Panc1 (cell line): ENCODE results near the gene ENPP7. TPM values are rescaled to one million over a fixed set of nuclear protein-coding genes. Genes with fewer than 3 reads are reported as not detected.

Experiments used
- ATAC-seq: fragments of 200-7000 bp; cut with Tn5 transposase; 2 replicates; pipeline ENCODE4 v1.9.1; 2020; ENCODE audit warnings: mild to moderate bottlenecking, moderate library complexity
- BruUV-seq: library from RNA; stranded (reverse); fragments of 400-500 nt; replicated peaks from 2 replicates; lab custom pipeline; 2021; lab: Mats Ljungman, UMichigan
- CTCF ChIA-PET: fragments of 300-600 bp; sonication (Branson Sonifier 250); formaldehyde crosslinking; loops from one replicate; lab custom pipeline; 2022; ENCODE audit warnings: antibody characterized with exemption; lab: Charles Lee
- POLR2A ChIA-PET: fragments of 300-600 bp; sonication (Branson Sonifier 250); formaldehyde crosslinking; loops from one replicate; lab custom pipeline; 2022; ENCODE audit warnings: antibody characterized with exemption; lab: Charles Lee
- DNase-seq: peaks from one replicate; pipeline ENCODE4 v3.0.0-alpha.2; 2010; ENCODE audit warnings: low read depth, low spot score
- H3K27ac ChIP-seq: 2 replicates; pipeline ENCODE4 v1.5.1; 2011; ENCODE audit warnings: mild to moderate bottlenecking, low read length, inconsistent platforms
- H3K27me3 ChIP-seq: fragments of 200-500 bp; sonication (Bioruptor generic); 2 replicates; pipeline ENCODE4 v1.6.0; 2014; ENCODE audit warnings: low read length, inconsistent platforms; ENCODE audit not compliant: control insufficient read depth, insufficient read depth
- H3K36me3 ChIP-seq: fragments of 200-500 bp; sonication (Bioruptor generic); 2 replicates; pipeline ENCODE4 v1.5.1; 2014; ENCODE audit warnings: inconsistent platforms, mild to moderate bottlenecking, low read length, moderate library complexity; ENCODE audit not compliant: control insufficient read depth, insufficient read depth
- H3K4me1 ChIP-seq: 2 replicates; pipeline ENCODE4 v1.5.1; 2011; ENCODE audit warnings: inconsistent platforms, mild to moderate bottlenecking, low read length, moderate library complexity; ENCODE audit not compliant: control insufficient read depth, insufficient read depth
- H3K4me3 ChIP-seq, 2 experiments: 2 replicates each; pipeline ENCODE4 v1.5.1; 2011 to 2012; ENCODE audit warnings: low read depth in 2 of 2, low read length in 2 of 2, mild to moderate bottlenecking in 2 of 2, inconsistent platforms in 1 of 2, moderate library complexity in 1 of 2
- H3K9me3 ChIP-seq: fragments of 200-500 bp; sonication (Bioruptor generic); 2 replicates; pipeline ENCODE4 v1.5.1; 2014; ENCODE audit warnings: low read depth, mild to moderate bottlenecking, inconsistent platforms, low read length, moderate library complexity; ENCODE audit not compliant: control insufficient read depth, insufficient read depth
- CTCF ChIP-seq: fragments of 450-650 bp; IDR thresholded peaks from 2 replicates; pipeline ENCODE4 v1.5.1; 2017; ENCODE audit warnings: mild to moderate bottlenecking
- POLR2AphosphoS5 ChIP-seq: IDR thresholded peaks from 2 replicates; pipeline ENCODE4 v1.6.1; 2012; ENCODE audit warnings: mild to moderate bottlenecking, low read depth, low read length, moderate library complexity
- SIN3A ChIP-seq: IDR thresholded peaks from 2 replicates; pipeline ENCODE4 v1.6.1; 2012; ENCODE audit warnings: low read depth, mild to moderate bottlenecking, low read length, moderate library complexity, borderline replicate concordance; ENCODE audit not compliant: insufficient read depth
- TCF7L2 ChIP-seq: IDR thresholded peaks from 2 replicates; pipeline ENCODE4 v1.6.1; 2011; ENCODE audit warnings: mild to moderate bottlenecking, low read depth, low read length, inconsistent platforms
- in situ Hi-C: cut with HindIII; loops from 2 replicates; pipeline ENCODE4 v1.10.0; 2016; ENCODE audit warnings: low sequenced_read_pairs, low pct_unique_long_range_greater_than_20kb
- intact Hi-C: fragments of 100-400 bp; cut with micrococcal nuclease; formaldehyde crosslinking; loops from one replicate; pipeline ENCODE4 v1.10.0; 2022; ENCODE audit not compliant: unreplicated experiment
- total RNA-seq: library from RNA; stranded (reverse); gene quantifications from one replicate; pipeline ENCODE4 v1.2.1, GENCODE V29; 2021; ENCODE audit not compliant: unreplicated experiment
- TF ChIP-seq, protein P1 (sequence below), 2 experiments: IDR thresholded peaks; 2 replicates each; pipeline ENCODE4 v1.6.1; 2011 to 2012; ENCODE audit warnings: low read depth in 2 of 2, control low read depth in 1 of 2, low read length in 1 of 2, mild to moderate bottlenecking in 1 of 2, moderate library complexity in 1 of 2; ENCODE audit not compliant: insufficient read depth in 1 of 2

Gene ENPP7
- total RNA-seq, 1 experiment from 2014 or later = not detected

- CTCF ChIA-PET = interaction anchor here (0.7 kb wide), 1 partner anchor 59 kb away, joined by 3 read pairs; no protein-coding TSS in a partner anchor
- ATAC-seq = no peak
Observed at GRCh38 chr17:79750650-79751545, 20.2 kb downstream of the ENPP7 start.

DNA sequence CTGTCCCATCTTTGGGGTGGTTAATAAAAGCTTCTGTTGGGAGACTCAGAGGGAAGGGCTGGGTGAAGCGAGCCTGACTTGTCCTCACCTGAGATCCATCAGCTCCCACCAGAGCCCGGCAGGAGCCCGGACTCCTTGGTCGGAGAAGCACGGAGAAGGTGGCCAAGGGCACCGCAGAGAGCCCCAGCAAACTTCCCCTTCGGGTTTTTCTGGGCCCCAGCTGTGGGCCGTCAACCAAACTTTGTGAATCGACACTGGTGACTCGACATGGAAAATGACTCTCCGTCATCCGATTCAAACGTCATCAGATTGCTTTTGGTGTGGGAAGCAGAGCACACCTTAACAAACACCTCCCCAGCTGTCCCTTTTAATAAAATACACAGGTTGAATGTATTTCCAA lies 21.4 kb downstream of the ENPP7 start:
- TF ChIP-seq, protein P1, sequence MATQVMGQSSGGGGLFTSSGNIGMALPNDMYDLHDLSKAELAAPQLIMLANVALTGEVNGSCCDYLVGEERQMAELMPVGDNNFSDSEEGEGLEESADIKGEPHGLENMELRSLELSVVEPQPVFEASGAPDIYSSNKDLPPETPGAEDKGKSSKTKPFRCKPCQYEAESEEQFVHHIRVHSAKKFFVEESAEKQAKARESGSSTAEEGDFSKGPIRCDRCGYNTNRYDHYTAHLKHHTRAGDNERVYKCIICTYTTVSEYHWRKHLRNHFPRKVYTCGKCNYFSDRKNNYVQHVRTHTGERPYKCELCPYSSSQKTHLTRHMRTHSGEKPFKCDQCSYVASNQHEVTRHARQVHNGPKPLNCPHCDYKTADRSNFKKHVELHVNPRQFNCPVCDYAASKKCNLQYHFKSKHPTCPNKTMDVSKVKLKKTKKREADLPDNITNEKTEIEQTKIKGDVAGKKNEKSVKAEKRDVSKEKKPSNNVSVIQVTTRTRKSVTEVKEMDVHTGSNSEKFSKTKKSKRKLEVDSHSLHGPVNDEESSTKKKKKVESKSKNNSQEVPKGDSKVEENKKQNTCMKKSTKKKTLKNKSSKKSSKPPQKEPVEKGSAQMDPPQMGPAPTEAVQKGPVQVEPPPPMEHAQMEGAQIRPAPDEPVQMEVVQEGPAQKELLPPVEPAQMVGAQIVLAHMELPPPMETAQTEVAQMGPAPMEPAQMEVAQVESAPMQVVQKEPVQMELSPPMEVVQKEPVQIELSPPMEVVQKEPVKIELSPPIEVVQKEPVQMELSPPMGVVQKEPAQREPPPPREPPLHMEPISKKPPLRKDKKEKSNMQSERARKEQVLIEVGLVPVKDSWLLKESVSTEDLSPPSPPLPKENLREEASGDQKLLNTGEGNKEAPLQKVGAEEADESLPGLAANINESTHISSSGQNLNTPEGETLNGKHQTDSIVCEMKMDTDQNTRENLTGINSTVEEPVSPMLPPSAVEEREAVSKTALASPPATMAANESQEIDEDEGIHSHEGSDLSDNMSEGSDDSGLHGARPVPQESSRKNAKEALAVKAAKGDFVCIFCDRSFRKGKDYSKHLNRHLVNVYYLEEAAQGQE (IDR thresholded peaks at IDR 0.05; ENCODE audit: insufficient read depth in 1 of 2, low read depth in 2 of 2, low read length in 1 of 2) = no peak
- TF ChIP-seq POLR2AphosphoS5 = no peak
- ATAC-seq (no peak), DNase-seq (no peak)
- in situ Hi-C loops (no loop called here), intact Hi-C loops (no loop called here)
- Histone ChIP-seq H3K4me1 (peaks cover 1% of the 10 kb centered on the region; the same call in 1 of the 2 replicates), H3K27me3 (0 out of 2 replicates have a peak, but pooled peaks cover 3% of the 10 kb centered on the region), H3K9me3 (no peaks in the 10 kb centered on the region), H3K4me3 (no peak overlapping the region), H3K27ac (no peak overlapping the region), H3K36me3 (no peaks in the 10 kb centered on the region)
- CTCF ChIA-PET = interaction anchor here (0.6 to 1.4 kb wide), 2 partner anchors 10 to 14 kb away, joined by 3 to 5 read pairs; no protein-coding TSS in a partner anchor
- no TSS peak for BruUV-seq
- POLR2A ChIA-PET = no interaction called here

More at GRCh38 chr17:79750650-79751545, 20.2 kb downstream of the ENPP7 start:
- H3K9me3 ChIP-seq = no peaks in the 10 kb centered on the region
- intact Hi-C loops (no loop called here), in situ Hi-C loops (no loop called here)
- H3K4me3 ChIP-seq = no peak overlapping the region
- 0 out of 2 replicates have a peak, but pooled peaks cover 3% of the 10 kb centered on the region for H3K27me3 ChIP-seq
- POLR2A ChIA-PET = no interaction called here
- DNase-seq = no peak
- H3K4me1 ChIP-seq = peaks cover 8% of the 10 kb centered on the region; the same call in 1 of the 2 replicates
- no peaks in the 10 kb centered on the region for H3K36me3 ChIP-seq
- BruUV-seq = no TSS peak
- H3K27ac ChIP-seq = no peak overlapping the region
- TF ChIP-seq CTCF (no peak), POLR2AphosphoS5 (no peak)

DNA sequence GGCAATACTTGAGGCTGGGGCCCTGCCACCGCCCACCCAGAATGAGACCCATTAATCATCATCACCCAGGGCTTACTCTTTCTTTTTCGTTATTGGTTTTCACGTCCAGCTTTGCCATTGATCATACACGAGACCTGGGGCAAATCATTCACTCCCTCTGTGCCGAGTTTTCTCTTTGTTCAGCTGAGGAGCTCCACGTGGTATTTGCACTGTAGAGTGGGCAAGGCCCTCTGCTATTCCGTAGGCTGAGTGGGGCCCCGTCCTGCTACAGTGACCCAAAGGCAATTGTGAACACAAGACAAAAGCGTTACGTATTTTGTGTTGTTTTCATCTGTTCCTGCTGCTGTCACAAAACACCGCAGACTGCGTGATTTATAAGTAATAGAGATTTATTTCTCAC lies 23.6 kb downstream of the ENPP7 start:
- Histone ChIP-seq H3K9me3 (no peaks in the 10 kb centered on the region), H3K27me3 (no peaks in the 10 kb centered on the region), H3K36me3 (no peaks in the 10 kb centered on the region), H3K27ac (no peak overlapping the region), H3K4me3 (no peak overlapping the region), H3K4me1 (no peaks in the 10 kb centered on the region)
- DNase-seq (no peak), ATAC-seq (no peak)
- TF ChIP-seq CTCF = no peak
- TF ChIP-seq SIN3A = no peak
- TF ChIP-seq, protein P1 (IDR thresholded peaks at IDR 0.05; ENCODE audit: insufficient read depth in 1 of 2, low read depth in 2 of 2, low read length in 1 of 2) = no peak
- no peak for TF ChIP-seq TCF7L2
- no peak for TF ChIP-seq POLR2AphosphoS5
- ChIA-PET POLR2A (interaction anchor here (0.7 kb wide), 1 partner anchor 131 kb away, joined by 5 read pairs; no protein-coding TSS in a partner anchor), CTCF (interaction anchor here (0.7 kb wide), 1 partner anchor 47 kb away, joined by 9 read pairs; no protein-coding TSS in a partner anchor)
- intact Hi-C loops = no loop called here
- BruUV-seq = no TSS peak
- in situ Hi-C loops = no loop called here
